Epithelial cell of esophagus (primary cell): ENCODE results near the gene ALKBH7.
"Not testable (repeated sequence)": the region's sequence is repeated elsewhere in the genome, so short reads cannot be mapped to it uniquely, and the experiment has no call there.

ENCODE experiments used
- DNase-seq: peaks from one replicate; pipeline ENCODE4 v3.0.0; 2010; ENCODE audit warnings: low read depth
- H3K4me3 ChIP-seq: 2 replicates; pipeline ENCODE4 v1.5.1; 2011; ENCODE audit warnings: mild to moderate bottlenecking, low read length, control low read depth
- CTCF ChIP-seq: IDR thresholded peaks from 2 replicates; pipeline ENCODE4 v1.5.1; 2011; ENCODE audit warnings: low read depth, mild to moderate bottlenecking, low read length, control low read depth, inconsistent platforms; ENCODE audit not compliant: insufficient read depth; ENCODE audit errors: missing control alignments

The ALKBH7 gene

GRCh38 chr19:6392221-6393073 is 19.9 kb downstream of the ALKBH7 start:
- no peak for TF ChIP-seq CTCF
- peak overlapping the region; percentile 91 for H3K4me3 ChIP-seq
- DNase-seq: no peak

- peak within 1 kb of the TSS; percentile 91 for H3K4me3 ChIP-seq
- TF ChIP-seq CTCF: peak; percentile 15
- DNase-seq: peak; percentile 87
Measured at GRCh38 chr19:6393074-6393982, 20.7 kb downstream of the ALKBH7 start, which contains the start of gene GTF2F1. TSS of gene GTF2F1 (minus strand) at chr19:6393164. CDS start at chr19:6392995, 169 bp downstream.

- no peak for TF ChIP-seq CTCF
- no peak for DNase-seq
- peak overlapping the region; percentile 91 for H3K4me3 ChIP-seq
Measured at GRCh38 chr19:6393983-6394412, 21.4 kb downstream of the ALKBH7 start.

GRCh38 chr19:6394831-6395230 is 22.2 kb downstream of the ALKBH7 start:
- DNase-seq: no peak
- no peak overlapping the region for H3K4me3 ChIP-seq
- TF ChIP-seq CTCF: no peak

- no peak for TF ChIP-seq CTCF
- DNase-seq: no peak
- H3K4me3 ChIP-seq: no peak overlapping the region
Measured at GRCh38 chr19:6396305-6396704, 23.7 kb downstream of the ALKBH7 start.

GRCh38 chr19:6400062-6400944 is 27.7 kb downstream of the ALKBH7 start:
- not testable (repeated sequence) for H3K4me3 ChIP-seq, DNase-seq
